CD4-positive, alpha-beta T cell treated with Interleukin-2 at 100 ng/mL for 4 hours (primary cell): ENCODE data around the gene FAM20A.

Source experiments
- DNase-seq: peaks from one replicate; pipeline ENCODE4 v3.0.0-alpha.2; 2020; ENCODE audit warnings: low spot score

Gene FAM20A

DNA sequence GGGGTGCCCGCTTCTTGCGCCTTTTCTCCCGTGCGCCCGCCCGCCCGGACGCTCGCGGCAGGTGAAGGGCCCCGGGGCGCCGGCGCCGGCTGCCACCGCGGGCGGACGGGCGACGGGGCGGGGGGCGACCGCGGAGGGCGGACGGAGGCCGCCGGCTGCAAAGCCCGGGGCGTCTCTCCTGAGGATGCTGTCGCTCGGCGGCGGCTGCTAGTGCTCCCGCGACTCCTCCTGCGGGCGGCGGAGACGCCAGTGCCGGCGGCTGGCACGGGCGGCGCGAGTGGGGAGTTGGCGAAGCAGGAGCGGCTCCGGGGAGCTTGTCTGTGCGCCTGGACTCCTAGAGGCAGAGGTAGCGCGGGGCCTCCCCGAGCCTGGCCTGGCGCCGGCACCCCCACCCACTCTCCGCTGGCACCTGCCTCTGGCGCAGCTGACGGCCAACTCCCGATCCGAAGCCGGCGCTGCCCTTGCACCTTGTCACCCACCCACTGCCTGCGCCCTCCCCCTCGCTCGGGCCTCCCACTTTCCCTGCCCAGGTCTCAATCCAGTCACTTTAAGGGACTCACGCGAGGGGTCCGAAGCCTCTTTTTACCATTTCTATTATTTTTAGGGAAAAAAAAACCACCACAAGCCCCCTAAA is at the start of gene FAM20A:
Gene FAM20A, minus strand, starts transcription at position 437 of the 634 bp plus-strand sequence. CDS start 701 bp downstream, outside the sequence.
- no peak for DNase-seq

DNA sequence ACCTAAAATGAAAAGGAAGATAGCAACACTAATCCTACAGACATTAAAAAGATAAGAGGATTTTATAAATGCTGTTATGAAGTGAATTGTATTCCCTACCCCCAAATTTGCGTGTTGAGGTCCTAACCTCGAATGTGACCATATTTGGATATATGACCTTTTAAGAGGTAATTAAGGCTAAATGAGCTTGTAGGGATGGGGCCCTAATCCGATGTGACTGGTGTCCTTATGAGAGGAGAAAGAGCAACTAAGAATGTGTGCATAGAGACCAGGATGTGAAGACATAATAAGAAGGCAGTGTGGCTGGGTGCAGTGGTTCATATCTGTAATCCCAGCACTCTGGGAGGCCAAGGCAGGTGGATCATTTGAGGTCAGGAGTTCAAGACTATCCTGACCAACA is 48.2 kb upstream of the FAM20A start:
- DNase-seq = no peak

- no peak for DNase-seq
Observed at GRCh38 chr17:68646626-68647526, 45.7 kb upstream of the FAM20A start.

DNA sequence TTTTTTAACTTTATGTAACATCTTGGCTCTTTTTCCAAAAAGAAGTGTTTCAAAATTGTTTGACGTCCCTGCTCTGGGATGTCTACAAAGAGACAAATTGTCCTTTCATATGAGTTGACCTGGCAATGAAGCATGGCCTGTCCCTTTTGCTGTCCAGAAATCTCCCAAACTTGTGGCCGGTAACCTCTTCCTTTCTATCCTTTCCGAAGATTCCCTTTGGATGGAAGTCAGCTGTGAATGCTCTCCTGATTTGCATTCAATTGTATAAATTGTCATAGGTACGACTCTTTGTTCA is 40.9 kb upstream of the FAM20A start:
- DNase-seq = no peak

- no peak for DNase-seq
Observed at GRCh38 chr17:68641276-68642117, 40.3 kb upstream of the FAM20A start.

GRCh38 chr17:68640242-68640989 is 39.2 kb upstream of the FAM20A start:
- no peak for DNase-seq

DNA sequence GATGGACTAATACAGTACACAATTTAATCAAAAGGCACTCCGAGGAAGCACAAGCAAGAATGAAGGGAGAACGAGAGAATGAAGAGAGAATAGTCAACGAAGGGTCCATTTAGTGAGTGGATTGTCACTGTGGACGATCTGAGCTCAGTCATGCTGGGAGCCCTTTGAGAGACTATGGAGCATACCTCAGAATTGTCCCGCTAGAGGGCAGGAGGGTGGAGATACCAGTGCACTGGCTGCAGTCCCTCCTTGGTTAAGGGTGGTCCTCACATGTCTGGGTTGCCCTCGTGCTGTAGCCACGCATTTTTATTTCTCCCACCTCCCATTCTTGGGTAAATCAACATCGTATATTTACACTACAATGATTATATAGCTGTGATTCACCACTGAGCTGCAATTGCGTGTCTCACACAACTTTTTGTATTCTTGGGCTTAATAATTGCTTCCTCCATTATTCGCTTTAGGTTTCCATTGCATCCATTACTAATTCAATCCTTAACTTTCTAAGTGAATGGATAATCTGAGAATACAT is 33.2 kb upstream of the FAM20A start:
- no peak for DNase-seq

DNA sequence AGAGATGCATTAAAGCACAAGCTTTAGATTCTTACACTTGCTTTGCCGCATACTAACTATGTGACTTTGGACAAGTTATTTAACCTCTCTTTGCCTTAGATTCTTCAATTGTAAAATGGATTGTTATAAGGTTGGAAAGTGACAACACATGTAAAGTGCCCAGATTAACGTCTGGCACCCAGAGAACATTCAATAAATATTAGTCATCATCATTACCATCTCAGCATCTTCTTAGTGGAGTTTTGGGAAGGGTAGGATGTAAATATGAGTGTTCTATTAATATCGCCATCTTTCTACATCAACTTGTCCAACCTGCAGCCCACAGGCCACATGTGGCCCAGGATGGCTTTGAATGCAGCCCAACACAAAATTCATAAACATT is 27.4 kb upstream of the FAM20A start:
- no peak for DNase-seq

DNA sequence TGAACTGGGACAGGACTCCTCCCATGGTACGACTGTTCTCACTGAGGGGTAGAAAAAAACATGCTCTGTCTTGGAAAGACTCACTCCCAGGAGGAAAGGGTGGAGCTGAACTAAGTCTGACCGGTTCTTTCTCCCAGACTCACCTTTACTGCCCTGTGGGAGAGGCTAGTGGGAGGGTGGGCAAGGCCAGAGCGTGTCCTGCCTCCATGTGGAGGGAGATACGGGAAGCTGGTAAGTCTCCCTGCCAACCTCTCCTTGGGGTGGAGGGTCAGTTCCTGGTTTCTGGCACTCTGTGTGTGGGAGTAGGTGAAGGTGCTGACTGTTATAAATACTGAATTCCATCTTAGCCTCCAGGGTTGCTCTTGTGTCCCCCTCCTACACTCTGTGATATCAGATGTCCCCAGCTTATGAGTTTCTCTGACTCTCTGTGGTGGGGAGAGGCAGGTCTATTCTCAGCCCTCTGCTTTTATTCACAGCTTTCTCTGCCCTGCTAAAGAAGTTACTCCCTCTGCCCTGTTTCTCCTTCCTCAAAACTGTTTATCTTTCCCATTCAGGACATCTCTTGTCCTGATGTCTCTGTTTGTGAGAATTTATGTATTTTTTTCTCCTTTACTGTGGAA is 26.9 kb upstream of the FAM20A start:
- no peak for DNase-seq

DNA sequence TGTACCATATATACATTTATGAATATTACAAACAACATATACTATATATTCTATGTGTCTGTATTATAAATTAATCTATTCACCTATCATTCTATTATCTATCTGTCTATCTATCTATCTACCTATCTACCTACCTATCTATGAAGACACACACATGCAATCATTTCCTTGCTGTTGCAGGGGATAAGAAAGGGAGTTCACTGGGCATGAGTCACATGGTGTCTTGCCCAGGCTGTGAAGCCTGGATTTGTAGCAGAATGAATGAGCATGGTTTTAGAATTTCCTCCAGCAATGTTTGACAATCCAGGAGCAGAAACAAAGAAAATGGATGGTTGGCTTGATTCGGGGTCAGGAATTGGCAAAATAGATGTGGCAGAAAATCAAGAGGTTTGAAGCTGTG is 23.2 kb upstream of the FAM20A start:
- DNase-seq = no peak

DNA sequence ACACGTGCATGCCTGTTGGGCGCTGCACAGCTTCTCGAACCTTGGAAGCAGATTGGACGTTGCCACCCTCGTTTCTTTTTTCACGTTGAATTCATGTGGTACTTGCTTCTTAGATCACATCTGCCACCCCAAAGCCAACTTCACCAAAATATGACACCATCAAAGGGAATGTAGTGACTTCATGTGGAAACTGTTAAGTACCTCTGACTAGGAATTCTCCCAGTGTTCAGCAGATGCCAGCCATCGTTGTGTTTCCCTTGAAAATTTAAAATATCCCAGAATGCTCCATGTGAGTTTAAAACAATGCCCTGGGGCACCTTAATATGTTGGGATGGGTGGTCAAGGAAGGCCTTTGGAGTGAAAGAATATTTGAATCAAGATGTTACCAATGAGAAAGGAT is 22.6 kb upstream of the FAM20A start:
- no peak for DNase-seq

- DNase-seq = no peak
Observed at GRCh38 chr17:68622423-68622822, 21.3 kb upstream of the FAM20A start.

DNA sequence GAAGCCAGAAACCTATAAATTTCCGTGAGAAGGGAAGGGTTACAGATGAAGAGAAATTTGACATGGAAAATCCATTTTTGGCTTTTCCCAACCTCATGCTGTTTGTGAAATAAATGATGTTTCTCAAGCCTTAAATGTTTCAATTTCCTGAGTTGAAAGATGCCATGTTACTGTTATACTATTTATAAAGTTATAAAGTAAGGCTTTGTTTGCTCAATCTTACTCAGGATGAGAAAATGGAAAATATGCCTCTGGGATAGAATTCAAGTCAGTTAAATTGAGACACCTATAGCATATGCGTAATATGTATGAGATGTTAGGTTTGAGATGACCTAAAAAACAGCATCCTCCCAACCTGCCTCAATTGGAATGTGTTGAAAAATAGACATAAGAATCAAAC is 19.9 kb upstream of the FAM20A start:
- no peak for DNase-seq

DNA sequence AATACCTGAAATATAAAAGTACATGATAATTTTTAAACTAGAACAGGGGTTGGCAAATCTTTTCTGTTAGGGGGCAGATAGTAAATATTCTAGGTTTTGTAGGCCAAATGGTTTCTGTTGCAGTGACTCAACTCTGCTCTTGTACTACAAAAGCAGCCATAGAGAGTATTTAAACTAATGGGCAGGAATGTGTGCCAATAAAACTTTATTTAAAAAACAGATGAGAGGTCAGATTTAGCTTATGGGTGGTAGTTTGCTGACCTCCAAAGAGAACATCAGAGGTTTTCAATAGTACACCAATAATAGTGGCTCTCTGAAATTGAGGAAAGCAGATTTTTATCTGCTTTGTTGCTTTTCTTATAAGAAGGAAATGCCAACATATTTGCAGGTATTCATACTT is 15.2 kb upstream of the FAM20A start:
- no peak for DNase-seq

DNA sequence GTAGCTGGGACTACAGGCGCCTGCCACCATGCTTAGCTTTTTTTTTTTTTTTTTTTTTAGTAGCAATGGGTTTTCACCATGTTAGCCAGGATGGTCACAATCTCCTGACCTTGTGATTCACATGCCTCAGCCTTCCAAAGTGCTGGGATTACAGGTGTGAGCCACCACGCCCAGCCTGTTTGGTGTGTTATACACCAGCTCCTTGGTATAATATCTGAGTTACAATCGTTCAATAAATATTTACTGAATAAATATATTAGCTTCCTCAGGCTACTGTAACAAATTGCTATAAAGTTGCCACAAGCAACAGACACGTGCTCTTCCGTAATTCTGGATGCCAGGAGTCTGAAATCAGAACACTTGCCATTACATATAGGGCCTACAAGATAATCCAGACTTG is 13.6 kb upstream of the FAM20A start:
- DNase-seq = no peak

- DNase-seq = peak; percentile 40
Observed at GRCh38 chr17:68613739-68614298, 12.7 kb upstream of the FAM20A start.

- no peak for DNase-seq
Observed at GRCh38 chr17:68612923-68613292, 11.7 kb upstream of the FAM20A start.

DNA sequence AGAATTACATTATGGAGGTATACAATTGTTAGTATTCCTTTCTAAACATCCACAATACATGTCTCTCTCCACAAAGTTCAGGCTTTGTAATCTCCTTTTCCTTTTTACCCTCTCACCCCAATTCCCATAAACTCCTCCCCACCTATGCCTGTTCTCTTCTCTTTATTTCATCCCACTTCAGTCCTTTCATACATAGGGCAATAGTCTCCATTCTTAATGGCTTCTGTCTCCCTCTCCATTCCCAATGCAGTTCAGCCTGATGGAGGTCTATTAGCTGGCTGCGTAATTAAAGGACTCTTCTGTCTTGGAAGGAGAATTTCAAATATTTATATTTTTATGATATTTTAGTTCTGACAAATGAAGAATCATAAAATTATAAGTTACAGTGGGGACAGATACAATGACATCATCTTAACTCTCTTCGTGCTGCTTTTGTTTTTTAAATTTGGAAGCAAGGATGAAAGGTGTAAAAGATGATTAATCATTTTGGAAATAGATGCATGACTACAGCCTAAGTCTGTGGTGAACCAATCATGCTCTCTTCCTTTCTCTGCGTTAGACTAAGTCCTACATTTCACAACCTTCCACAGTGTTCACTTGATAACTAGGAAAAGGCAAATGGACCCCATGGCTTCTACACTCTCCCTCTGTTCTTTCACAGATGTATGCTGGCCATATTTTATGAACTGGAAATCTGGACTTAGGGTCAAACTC is 11.2 kb upstream of the FAM20A start:
- DNase-seq = no peak

DNA sequence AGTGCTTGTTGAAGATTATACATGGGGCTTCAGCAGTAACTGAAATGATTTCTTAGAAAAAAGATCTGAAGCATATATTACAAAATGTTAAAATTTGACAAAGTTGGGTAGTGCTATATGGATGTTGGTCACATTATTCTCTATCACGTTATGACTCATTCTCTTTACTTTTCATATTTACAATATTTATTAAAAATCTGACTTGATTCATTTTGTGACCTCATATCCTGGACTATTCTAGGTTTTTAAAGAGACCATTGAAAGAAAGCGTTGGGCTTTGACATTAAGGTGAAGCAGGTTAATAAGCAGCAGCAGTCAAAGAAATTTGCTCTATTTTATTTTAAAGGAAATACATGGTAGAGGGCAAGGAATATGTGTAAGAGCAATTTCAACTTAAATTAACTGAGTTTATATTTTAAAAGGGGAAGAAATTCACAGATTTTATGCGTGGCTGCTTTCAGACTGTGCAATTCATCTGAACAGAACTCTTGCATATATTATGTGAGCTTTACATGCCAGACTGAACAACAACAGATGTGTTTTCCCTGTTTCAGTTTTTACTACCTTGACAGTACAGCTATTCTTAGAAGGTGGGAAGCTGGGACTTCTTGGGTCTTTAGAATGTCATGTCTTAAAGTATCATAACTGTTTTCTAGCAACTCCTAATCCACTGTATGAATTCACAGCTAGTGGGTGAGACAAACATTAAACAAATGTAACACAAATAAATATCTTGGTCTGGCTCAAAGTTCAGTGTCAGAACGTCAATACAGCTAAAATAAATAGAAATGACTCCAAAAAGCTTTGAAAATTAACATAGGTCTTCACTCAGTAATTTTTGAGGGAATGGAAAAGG is 10.4 kb upstream of the FAM20A start:
- no peak for DNase-seq

DNA sequence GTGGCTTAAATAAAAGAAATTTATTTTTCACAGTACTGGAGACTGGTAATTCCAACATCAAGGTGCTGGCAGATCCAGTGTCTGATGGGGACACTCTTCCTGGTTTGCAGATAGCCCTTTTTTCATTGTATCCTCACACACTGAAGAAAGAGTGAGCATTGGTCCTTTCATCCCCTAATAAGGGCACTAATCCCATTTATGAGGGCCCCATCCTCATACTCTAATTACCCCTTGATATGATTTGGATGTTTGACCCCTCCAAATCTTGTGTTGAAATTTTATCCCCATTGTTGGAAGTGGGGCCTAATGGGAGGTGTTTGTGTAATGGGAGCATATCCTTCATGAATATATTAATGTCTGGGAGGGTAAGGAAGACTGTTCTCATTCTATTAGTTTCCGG is 9.4 kb upstream of the FAM20A start:
- no peak for DNase-seq
